ENCODE results near the gene NKX2-3.

Gene NKX2-3

DNA sequence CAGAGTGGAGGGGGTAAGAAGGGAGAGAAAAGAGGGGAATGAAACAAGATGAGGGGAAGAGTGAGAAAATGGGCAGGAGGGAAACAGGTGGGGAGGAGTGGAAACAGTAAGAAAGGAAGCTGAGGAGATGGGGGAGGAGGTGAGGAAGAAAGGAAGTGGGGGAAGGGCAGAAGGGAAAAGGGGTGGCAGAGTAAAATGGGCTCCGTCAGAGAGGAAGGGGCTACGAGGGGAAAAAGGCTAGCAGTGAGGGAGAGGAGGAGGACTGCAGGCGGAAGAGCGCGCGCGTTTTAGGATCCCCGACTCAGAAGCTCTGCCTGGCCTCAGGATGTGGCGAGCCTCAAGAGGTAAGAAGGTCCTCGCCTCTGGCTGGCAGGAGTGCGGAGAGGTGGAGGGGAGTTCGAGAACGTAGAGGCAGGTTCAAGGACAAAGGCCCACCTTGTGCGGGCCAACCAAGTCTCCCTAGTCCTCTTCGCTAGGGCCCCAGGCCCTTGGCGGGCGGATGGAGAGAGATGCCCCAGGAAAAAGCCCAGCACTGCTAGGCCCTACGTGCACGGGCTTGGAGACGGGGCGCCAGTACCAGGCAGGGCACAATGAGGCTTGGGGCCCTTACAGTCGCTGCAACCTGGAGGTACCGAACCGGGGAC is 5.8 kb upstream of the NKX2-3 start:
- DNase-seq (ENCODE audit: low read depth), result no peak

DNA sequence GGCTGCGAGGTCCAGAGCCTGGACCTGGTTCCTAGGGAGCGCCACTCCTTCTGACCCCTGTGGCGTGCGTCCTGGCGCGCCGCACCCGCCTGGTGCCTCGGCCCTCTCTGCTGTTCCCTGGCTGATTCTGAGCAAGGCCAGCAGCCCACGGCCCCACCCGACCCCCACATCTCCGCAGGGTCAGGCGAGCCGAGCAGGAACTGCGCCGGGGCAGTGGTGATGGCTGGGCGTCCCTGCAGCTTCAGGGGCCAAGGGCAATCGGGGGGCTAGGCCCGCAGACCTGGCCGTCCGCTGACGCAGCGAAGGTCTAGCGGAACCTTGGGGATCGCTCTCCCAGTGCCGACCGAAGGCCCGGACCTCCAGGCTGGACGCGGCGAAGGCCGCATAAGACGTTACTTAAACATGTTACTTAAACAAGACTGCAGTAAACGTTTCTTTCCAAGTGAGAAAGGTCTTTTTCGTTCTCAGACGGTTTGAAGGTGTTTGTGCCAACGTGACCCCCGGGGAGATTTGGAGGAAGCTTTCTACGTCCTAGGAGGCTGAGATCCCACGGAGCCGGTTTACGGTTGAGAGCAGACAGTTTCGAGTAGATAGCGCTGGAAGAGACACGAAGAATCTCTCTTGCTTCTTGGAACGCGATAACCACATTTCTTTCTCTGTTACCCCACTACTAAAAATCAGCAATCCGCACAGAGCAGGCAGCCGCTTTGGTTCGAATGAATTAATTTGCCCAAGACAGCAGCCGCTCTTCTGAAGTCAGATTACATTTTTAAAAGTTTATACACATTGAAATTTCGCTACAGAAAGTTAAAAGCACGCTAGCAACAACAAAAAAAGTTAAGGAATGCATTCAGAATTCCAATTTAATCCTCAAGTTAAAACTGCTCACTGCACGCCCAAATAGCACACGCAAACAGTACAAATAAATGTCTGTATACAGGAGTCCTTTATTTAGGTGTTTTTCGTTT is 4.9 kb upstream of the NKX2-3 start:
- no peak for DNase-seq (ENCODE audit: low read depth)

GRCh38 chr10:99528494-99529441 is 4.0 kb upstream of the NKX2-3 start:
- no peak for DNase-seq (ENCODE audit: low read depth)

GRCh38 chr10:99529591-99530107 is 3.1 kb upstream of the NKX2-3 start:
- DNase-seq (ENCODE audit: low read depth), result no peak

DNA sequence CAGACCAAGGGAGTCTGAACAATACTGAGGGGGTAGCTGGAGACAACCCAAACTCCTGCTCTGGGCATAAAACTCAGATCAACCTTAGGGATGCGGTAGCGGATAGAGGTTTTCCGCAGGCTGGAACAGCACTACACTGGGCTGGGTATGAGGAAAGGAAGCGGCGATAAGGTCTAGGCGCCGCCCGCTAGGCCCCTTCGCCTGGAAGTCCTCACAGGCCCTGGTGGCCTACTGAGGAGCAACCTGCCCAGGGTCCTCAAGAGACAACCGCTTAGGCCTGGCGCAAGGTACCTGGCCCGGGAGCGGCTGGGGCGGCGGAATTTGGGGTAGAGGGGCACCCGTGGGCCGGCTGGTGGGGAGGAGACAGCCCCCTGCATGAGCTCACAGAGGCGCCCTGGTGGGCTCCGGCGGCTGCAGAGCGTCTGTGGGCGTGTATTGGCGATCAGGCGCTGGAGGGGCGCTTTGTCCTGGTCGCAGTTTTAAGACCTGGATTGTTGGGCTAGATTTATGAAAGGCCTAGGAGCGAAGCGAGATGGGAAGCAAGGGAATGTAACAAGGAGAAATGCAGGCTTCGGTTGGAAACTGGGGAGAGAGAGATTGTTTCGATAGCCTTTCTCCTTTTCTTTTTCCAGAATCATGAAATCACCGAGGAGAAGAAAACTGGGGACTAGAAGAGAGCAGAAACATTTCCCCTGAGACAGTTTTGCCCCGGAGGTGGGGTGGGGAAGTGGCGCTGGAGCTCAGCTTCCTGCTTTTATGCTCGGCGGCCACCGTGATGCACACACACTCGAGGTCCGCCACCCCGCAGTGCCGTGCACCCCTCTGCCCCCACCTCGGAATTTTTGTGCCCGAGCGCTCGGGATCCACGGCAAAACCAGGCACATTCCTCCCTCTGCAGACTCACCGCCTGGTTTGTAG is 2.4 kb upstream of the NKX2-3 start:
- no peak for DNase-seq (ENCODE audit: low read depth)

DNA sequence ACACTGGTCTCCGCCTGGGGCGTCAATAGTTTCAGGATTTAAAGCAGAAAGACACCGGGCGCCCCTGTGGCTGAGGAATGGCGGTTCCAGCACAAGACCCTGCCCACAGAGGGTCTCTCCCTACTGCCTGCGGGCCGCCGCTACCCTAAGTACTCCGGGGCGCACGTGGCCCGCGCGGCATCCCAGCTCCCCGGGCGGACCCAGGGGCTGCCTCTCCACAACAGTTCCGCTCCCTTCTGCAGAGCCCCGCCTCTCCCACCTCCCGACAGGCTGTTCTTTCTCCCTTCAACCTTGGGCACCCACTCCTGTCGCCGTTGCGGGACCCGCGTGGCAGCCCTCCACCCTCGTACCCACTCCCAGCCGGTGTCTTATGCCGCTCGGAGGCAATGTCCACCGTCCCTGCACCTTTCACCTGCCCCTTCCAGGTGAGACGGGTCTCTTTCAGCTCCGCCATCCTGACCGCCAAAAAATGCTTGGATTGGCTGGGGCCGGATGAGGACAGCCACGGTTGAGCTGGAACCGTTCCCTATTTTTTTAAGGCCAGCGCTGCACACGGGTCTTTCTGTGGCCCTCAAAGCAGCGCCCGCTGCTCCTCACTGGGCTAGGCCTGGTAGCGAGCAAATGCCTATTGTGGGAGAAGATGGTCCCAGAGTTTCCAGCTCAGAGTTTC is 1.6 kb upstream of the NKX2-3 start:
- no peak for DNase-seq (ENCODE audit: low read depth)

GRCh38 chr10:99531696-99532593 is 797 bp upstream of the NKX2-3 start:
- DNase-seq (ENCODE audit: low read depth), result no peak

GRCh38 chr10:99533496-99534449 is 1.0 kb downstream of the NKX2-3 start:
- no peak for DNase-seq (ENCODE audit: low read depth)

DNA sequence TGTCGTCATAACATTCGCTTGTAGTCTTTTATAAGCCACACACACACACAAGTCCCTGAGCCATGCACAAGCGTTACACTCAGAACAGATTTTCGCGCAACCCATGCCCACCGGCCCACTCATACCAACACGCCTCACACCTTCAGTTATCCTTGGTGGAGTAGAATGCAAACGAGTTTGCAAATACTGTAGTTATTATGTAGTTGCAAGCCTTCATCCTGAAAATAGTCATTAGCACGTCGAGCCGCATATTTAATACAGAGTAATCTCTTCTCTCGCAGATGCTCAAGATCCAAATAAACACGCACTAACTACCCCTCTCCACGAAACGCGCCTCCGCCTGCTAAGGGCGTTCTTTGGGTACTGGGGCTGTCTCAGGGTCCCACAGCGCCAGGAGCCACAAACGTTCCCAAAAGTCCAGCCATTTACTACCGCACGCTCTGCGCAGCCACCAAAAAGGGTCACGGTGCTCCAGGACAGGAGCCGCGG is 1.8 kb downstream of the NKX2-3 start:
- no peak for DNase-seq (ENCODE audit: low read depth)

GRCh38 chr10:99534939-99535763 is 2.4 kb downstream of the NKX2-3 start:
- no peak for DNase-seq (ENCODE audit: low read depth)

- no peak for DNase-seq (ENCODE audit: low read depth)
Observed at GRCh38 chr10:99535764-99536337, 3.1 kb downstream of the NKX2-3 start.

DNA sequence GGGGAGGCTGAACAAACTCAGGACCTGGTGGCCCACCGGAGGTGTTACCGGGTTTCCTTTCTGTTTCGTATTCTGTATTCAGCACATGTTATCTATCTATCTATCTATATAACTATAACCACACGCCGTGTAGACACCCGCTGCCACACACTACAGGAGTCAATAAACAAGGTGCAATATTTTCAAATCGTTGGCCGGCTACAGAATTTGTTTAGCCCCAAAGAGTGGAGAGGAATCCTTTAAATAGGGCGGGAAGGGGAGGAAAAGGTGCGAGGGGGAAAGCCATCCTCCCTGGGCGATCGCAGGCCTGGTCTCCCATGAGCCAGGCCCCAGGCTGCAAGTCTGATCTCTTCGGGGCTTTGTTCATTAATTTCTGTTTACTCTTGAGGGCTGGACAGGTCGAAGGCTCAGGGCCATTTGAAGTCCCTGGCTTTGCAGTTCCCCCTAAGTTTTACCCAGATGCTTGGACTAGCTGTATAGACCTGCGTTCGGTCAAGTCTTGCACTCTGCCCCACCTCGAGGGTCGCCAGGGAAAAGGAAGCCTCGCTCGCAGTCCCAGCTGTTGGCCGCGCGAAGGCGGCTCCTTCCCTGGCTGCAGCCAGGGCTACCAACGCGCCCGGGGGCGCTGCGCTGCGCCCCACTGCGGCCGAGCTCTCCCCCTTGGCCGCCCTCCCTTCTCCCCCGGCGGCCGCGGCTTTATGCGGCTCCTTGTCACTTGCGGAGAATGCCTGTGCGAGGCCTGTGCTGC is 3.8 kb downstream of the NKX2-3 start:
- no peak for DNase-seq (ENCODE audit: low read depth)

- no peak for DNase-seq (ENCODE audit: low read depth)
Observed at GRCh38 chr10:99537086-99537988, 4.6 kb downstream of the NKX2-3 start.

GRCh38 chr10:99537989-99538917 is 5.5 kb downstream of the NKX2-3 start:
- no peak for DNase-seq (ENCODE audit: low read depth)
